Measurements from ENCODE around the gene SSMEM1. TPM values are rescaled to one million over a fixed set of nuclear protein-coding genes. Genes with fewer than 3 reads are reported as not detected.

Gene SSMEM1, protein sequence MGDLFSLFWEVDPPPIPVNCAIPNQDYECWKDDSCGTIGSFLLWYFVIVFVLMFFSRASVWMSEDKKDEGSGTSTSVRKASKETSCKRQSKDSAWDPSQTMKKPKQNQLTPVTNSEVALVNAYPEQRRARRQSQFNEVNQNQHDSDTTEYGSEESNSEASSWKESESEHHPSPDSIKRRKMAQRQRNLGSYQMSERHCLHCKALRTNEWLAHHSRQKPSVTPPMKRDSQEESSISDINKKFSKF
- not detected in 2 replicates for total RNA-seq

DNA sequence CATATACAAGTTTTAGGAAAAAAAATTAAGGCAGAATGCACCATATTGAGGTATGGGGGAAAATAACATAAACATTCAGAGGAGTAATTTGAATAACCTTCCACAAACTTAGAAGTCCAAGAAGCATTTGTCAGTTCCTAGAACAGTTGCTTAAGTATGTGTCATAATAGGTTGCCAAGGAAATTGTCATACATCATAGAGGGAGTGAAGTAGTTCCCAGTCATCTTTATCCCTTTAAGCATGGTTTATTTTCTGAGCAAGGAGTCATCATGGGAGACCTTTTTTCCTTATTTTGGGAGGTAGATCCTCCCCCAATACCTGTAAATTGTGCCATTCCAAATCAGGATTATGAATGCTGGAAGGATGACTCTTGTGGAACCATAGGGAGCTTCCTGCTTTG lies at the start of gene SSMEM1:
Gene SSMEM1 (plus strand): TSS at position 219 of the 400 bp plus-strand sequence. CDS start 51 bp downstream, at position 270.

DNA sequence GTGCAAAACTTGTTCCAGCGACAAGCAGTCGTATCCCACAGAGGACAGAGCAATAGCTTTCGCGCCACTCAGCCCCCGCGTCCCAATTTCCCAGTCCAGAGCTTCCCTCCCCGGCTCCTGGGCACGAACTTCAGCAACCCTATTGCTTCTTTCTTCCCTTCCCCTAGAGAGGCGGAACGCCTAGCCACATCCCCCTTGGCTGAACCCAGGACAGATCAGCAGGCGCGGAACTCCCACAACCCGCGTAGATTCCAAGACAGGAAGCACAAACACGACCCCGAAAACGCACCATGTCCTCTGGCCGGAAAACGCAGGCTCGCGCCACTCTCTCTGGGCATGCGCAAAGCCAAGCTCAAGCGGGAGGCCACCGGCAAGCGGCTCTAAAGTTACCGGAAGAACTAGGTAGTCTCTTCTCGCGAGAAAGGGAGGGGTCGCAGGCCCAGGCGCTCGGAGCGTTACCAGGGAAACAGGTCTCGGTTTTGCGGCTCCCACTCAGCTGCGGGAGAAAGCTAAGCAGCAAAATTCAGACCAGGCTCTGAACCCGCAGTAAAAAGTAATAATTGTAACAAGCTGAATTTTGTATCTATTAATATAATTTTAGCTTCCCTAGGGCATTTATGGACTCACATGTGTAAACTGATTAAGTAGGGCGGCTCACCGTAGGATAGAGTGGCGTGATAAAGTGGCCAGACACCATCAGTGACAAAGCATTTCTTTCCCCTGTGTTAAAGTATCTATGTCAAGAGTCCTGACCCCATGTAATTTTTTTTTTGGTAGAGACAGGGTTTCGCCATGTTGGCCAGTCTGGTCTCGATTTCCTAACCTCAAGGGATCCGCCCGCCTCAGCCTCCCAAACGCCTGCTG lies 2.3 kb upstream of the SSMEM1 start, which contains the start of gene TMEM209:
Gene TMEM209 (minus strand): TSS at position 323 of the 864 bp plus-strand sequence. CDS start 31 bp downstream, at position 292.

Other genes starting within 250 kb of the SSMEM1 start
- 19.5 and 29.9 TPM in 2 replicates for gene ZC3HC1, start 156.5 kb upstream of the SSMEM1 start, total RNA-seq
- gene KLHDC10, start 137.3 kb upstream of the SSMEM1 start, total RNA-seq = 19.8 and 33.0 TPM in 2 replicates
- 6.2 and 10.2 TPM in 2 replicates for gene TMEM209, start 2.5 kb upstream of the SSMEM1 start, total RNA-seq
- not detected in 2 replicates for gene CPA2, start 59.0 kb downstream of the SSMEM1 start, total RNA-seq
- 0.32 and 1.7 TPM in 2 replicates for gene CPA4, start 85.3 kb downstream of the SSMEM1 start, total RNA-seq
- not detected in 2 replicates for gene CPA5, start 137.0 kb downstream of the SSMEM1 start, total RNA-seq
- gene CPA1, start 172.6 kb downstream of the SSMEM1 start, total RNA-seq = not detected in 2 replicates
- 7.1 and 12.0 TPM in 2 replicates for gene CEP41, start 233.2 kb downstream of the SSMEM1 start, total RNA-seq

All from epithelial cell of umbilical artery (primary cell).